HEK293T (cell line): Measurements from ENCODE around the gene LCNL1.

Experiments used
- ARNT ChIP-seq: fragments of 450-650 bp; IDR thresholded peaks from 2 replicates; pipeline ENCODE4 v1.6.1; 2017; ENCODE audit warnings: mild to moderate bottlenecking
- BHLHE40 ChIP-seq: fragments of 450-650 bp; IDR thresholded peaks from 2 replicates; pipeline ENCODE4 v1.6.1; 2016; ENCODE audit warnings: mild to moderate bottlenecking, moderate library complexity, borderline replicate concordance
- ELF4 ChIP-seq: fragments of 450-650 bp; IDR thresholded peaks from 2 replicates; pipeline ENCODE4 v1.6.1; 2017; ENCODE audit warnings: antibody characterized with exemption
- FOXA1 ChIP-seq: fragments of 450-650 bp; IDR thresholded peaks from 2 replicates; pipeline ENCODE4 v1.6.1; 2016; ENCODE audit warnings: mild to moderate bottlenecking
- FOXK2 ChIP-seq: fragments of 450-650 bp; IDR thresholded peaks from 2 replicates; pipeline ENCODE4 v1.6.1; 2016; ENCODE audit warnings: mild to moderate bottlenecking
- FOXM1 ChIP-seq: fragments of 450-650 bp; IDR thresholded peaks from 2 replicates; pipeline ENCODE4 v1.6.1; 2017; ENCODE audit warnings: mild to moderate bottlenecking, borderline replicate concordance
- L3MBTL2 ChIP-seq: fragments of 450-650 bp; conservative IDR thresholded peaks from 2 replicates; pipeline ENCODE4 v1.6.1; 2016; ENCODE audit warnings: mild to moderate bottlenecking
- LEF1 ChIP-seq: fragments of 450-650 bp; IDR thresholded peaks from 2 replicates; pipeline ENCODE4 v1.6.1; 2017; ENCODE audit warnings: mild to moderate bottlenecking, borderline replicate concordance
- NFRKB ChIP-seq: fragments of 450-650 bp; IDR thresholded peaks from 2 replicates; pipeline ENCODE4 v1.6.1; 2016; ENCODE audit warnings: mild to moderate bottlenecking, moderate library complexity
- SP1 ChIP-seq: fragments of 450-650 bp; IDR thresholded peaks from 2 replicates; pipeline ENCODE4 v1.6.1; 2017
- TARDBP ChIP-seq: fragments of 450-650 bp; IDR thresholded peaks from 2 replicates; pipeline ENCODE4 v1.6.1; 2016
- ZNF384 ChIP-seq: fragments of 450-650 bp; IDR thresholded peaks from 2 replicates; pipeline ENCODE4 v1.6.1; 2016
- TF ChIP-seq, protein P1 (sequence below): fragments of 450-650 bp; IDR thresholded peaks from 2 replicates; pipeline ENCODE4 v1.6.1; 2016

DNA sequence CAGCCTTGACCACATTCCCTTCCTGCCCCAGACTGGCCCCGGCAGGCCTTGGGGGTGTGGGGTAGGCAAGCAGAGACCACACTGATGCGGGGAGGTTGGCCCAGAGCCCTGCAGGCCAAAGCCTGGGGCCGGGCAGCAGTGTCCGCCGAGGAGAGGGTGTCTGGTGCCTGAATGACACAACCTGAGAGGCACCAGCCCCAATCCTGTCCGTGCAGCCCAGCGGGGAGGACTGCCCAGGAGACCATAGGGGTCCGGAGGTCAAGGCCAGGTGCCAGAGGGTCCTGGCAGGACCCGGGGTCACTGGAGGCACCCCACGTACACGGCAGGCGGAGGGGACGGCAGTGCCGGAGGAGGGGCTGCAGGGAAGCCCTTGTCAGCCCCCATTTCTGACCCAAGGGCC lies 11.0 kb upstream of the LCNL1 start:
- TF ChIP-seq ELF4 (no peak), FOXK2 (no peak), TARDBP (no peak), FOXM1 (no peak), BHLHE40 (no peak), NFRKB (no peak), LEF1 (no peak), SP1 (no peak), FOXA1 (no peak), ARNT (no peak), L3MBTL2 (no peak), ZNF384 (no peak)
- TF ChIP-seq, protein P1, sequence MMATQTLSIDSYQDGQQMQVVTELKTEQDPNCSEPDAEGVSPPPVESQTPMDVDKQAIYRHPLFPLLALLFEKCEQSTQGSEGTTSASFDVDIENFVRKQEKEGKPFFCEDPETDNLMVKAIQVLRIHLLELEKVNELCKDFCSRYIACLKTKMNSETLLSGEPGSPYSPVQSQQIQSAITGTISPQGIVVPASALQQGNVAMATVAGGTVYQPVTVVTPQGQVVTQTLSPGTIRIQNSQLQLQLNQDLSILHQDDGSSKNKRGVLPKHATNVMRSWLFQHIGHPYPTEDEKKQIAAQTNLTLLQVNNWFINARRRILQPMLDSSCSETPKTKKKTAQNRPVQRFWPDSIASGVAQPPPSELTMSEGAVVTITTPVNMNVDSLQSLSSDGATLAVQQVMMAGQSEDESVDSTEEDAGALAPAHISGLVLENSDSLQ = no peak
